ENCODE data around the gene ZNF785. TPM values are rescaled to one million over a fixed set of nuclear protein-coding genes. Genes with fewer than 3 reads are reported as not detected.

ZNF785 gene
- total and polyA plus RNA-seq, 2 donors (not counting 1 experiment from before 2014, with no cell fraction given) = 12.2 to 39.7 TPM

GRCh38 chr16:30605158-30605557, 19.7 kb upstream of the ZNF785 start:
- no peak overlapping the region for H3K27ac Mint-ChIP-seq
- H3K4me1 ChIP-seq (ENCODE audit: control insufficient read depth in 2 of 2, insufficient read depth in 2 of 2, low read length in 2 of 2) = peaks cover 9 to 10% of the 10 kb centered on the region in 2 donors
- H3K9ac ChIP-seq (ENCODE audit: low read length) = no peak overlapping the region
- no peak overlapping the region for H3K4me3 Mint-ChIP-seq
- 78% methylated on average over 9 of the region's 15 CpGs for WGBS (ENCODE audit: insufficient coverage)
- no peak overlapping the region for H3K27ac ChIP-seq (ENCODE audit: low read length in 2 of 2)
- no peak overlapping the region for H3K4me2 ChIP-seq (replicated peaks; ENCODE audit: low read depth, low read length, poor library complexity, severe bottlenecking)
- no peaks in the 10 kb centered on the region for H3K9me3 ChIP-seq (ENCODE audit: control extremely low read depth in 1 of 3, control insufficient read depth in 2 of 3, insufficient read depth in 1 of 3, low read length in 2 of 3)
- H3K9me3 Mint-ChIP-seq (ENCODE audit: insufficient read depth) = no peaks in the 10 kb centered on the region
- no peaks in the 10 kb centered on the region for H3K27me3 ChIP-seq (replicated peaks in 1 of 4; ENCODE audit: control extremely low read depth in 1 of 4, control insufficient read depth in 3 of 4, insufficient read depth in 4 of 4, low read length in 3 of 4)
- H4K20me1 ChIP-seq (ENCODE audit: control insufficient read depth, insufficient read depth, low read length, poor library complexity, severe bottlenecking) = no peaks in the 10 kb centered on the region
- ATAC-seq (ENCODE audit: low read depth) (no peak), DNase-seq (no peak)
- peaks cover 0 to 27% of the 10 kb centered on the region in 2 experiments for H3K36me3 ChIP-seq (replicated peaks in 1 of 2; ENCODE audit: control extremely low read depth in 1 of 2, control insufficient read depth in 1 of 2, extremely low read depth in 1 of 2, insufficient read depth in 2 of 2, low read length in 1 of 2)
- H3K27me3 Mint-ChIP-seq = no peaks in the 10 kb centered on the region
- H2AFZ ChIP-seq (ENCODE audit: insufficient read depth, low read depth, low read length, poor library complexity, severe bottlenecking) = no peak overlapping the region
- TF ChIP-seq EZH2 (IDR thresholded peaks at IDR 0.05; ENCODE audit: borderline replicate concordance, insufficient read depth, low read depth, low read length, poor library complexity, severe bottlenecking) (no peak), CTCF (IDR thresholded peaks at IDR 0.05) (no peak)
- ChIA-PET CTCF (interaction anchor here (1.0 kb wide), 1 partner anchor 70 kb away, joined by 3 read pairs; no protein-coding TSS in a partner anchor), POLR2A (no interaction called here)
- intact Hi-C loops (cut with micrococcal nuclease) = no loop called here
- H3K4me1 Mint-ChIP-seq = peaks cover 8% of the 10 kb centered on the region
- H3K79me2 ChIP-seq (ENCODE audit: control insufficient read depth, insufficient read depth, low read length) = peaks cover 18% of the 10 kb centered on the region
- no peak overlapping the region for H3K4me3 ChIP-seq (ENCODE audit: control extremely low read depth in 1 of 5, extremely low read depth in 1 of 5, insufficient read depth in 1 of 5, low read depth in 2 of 5, low read length in 4 of 5)

GRCh38 chr16:30604316-30604947, 18.9 kb upstream of the ZNF785 start:
- Histone ChIP-seq H3K9ac (ENCODE audit: low read length) (no peak overlapping the region), H4K20me1 (ENCODE audit: control insufficient read depth, insufficient read depth, low read length, poor library complexity, severe bottlenecking) (no peaks in the 10 kb centered on the region), H3K27me3 (replicated peaks in 1 of 4; ENCODE audit: control extremely low read depth in 1 of 4, control insufficient read depth in 3 of 4, insufficient read depth in 4 of 4, low read length in 3 of 4) (no peaks in the 10 kb centered on the region), H3K4me3 (ENCODE audit: control extremely low read depth in 1 of 5, extremely low read depth in 1 of 5, insufficient read depth in 1 of 5, low read depth in 2 of 5, low read length in 4 of 5) (no peak overlapping the region), H3K9me3 (ENCODE audit: control extremely low read depth in 1 of 3, control insufficient read depth in 2 of 3, insufficient read depth in 1 of 3, low read length in 2 of 3) (no peaks in the 10 kb centered on the region), H3K27ac (ENCODE audit: low read length in 2 of 2) (no peak overlapping the region), H3K4me1 (ENCODE audit: control insufficient read depth in 2 of 2, insufficient read depth in 2 of 2, low read length in 2 of 2) (peaks cover 8% of the 10 kb centered on the region in 2 donors), H3K79me2 (ENCODE audit: control insufficient read depth, insufficient read depth, low read length) (peaks cover 12% of the 10 kb centered on the region), H3K4me2 (replicated peaks; ENCODE audit: low read depth, low read length, poor library complexity, severe bottlenecking) (no peak overlapping the region), H2AFZ (ENCODE audit: insufficient read depth, low read depth, low read length, poor library complexity, severe bottlenecking) (no peak overlapping the region), H3K36me3 (replicated peaks in 1 of 2; ENCODE audit: control extremely low read depth in 1 of 2, control insufficient read depth in 1 of 2, extremely low read depth in 1 of 2, insufficient read depth in 2 of 2, low read length in 1 of 2) (peaks cover 0 to 27% of the 10 kb centered on the region in 2 experiments)
- no peak for DNase-seq
- H3K4me3 Mint-ChIP-seq = no peak overlapping the region
- TF ChIP-seq CTCF (IDR thresholded peaks at IDR 0.05) = no peak
- TF ChIP-seq EZH2 (IDR thresholded peaks at IDR 0.05; ENCODE audit: borderline replicate concordance, insufficient read depth, low read depth, low read length, poor library complexity, severe bottlenecking) = no peak
- H3K27me3 Mint-ChIP-seq = no peaks in the 10 kb centered on the region
- peaks cover 7% of the 10 kb centered on the region for H3K4me1 Mint-ChIP-seq
- ChIA-PET POLR2A (no interaction called here), CTCF (interaction anchor here (2.7 kb wide), 1 partner anchor 10 kb away, joined by 13 read pairs; no protein-coding TSS in a partner anchor)
- 97% methylated on average over 49 of the region's 49 CpGs for WGBS (ENCODE audit: insufficient coverage)
- no peaks in the 10 kb centered on the region for H3K9me3 Mint-ChIP-seq (ENCODE audit: insufficient read depth)
- no peak for ATAC-seq (ENCODE audit: low read depth)
- no peak overlapping the region for H3K27ac Mint-ChIP-seq
- intact Hi-C loops (cut with micrococcal nuclease) = no loop called here

Measured in B cell (primary cell).